GM21360 (cell line): ENCODE results near the gene RPRD1B.
"Not testable (repeated sequence)": the region's sequence is repeated elsewhere in the genome, so short reads cannot be mapped to it uniquely, and the experiment has no call there.

Experiments
- ATAC-seq: cut with Tn5 transposase; IDR thresholded peaks from one replicate; pipeline ENCODE4 v1.9.1; 2021; ENCODE audit warnings: mild to moderate bottlenecking, moderate library complexity; ENCODE audit not compliant: unreplicated experiment

RPRD1B gene

DNA sequence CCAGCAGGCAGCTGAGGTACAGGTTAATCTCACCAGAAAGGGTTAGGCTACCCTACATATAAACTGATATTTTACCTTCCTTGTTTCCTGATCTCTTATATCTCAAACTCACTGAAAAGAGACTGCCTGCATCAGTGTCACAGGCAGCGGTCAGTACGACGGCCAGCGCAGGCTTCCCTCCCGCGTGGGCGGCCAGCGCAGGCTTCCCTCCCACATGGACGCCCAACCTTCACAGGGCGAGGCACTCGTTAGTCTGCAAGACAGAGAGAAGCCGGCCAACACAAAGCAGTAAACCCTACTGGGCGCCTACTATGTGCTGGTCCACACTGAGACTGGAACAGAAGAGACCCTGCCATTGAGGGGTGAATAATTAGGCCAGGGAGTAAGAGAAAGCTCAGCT, 33.3 kb upstream of the RPRD1B start:
- ATAC-seq, result no peak

DNA sequence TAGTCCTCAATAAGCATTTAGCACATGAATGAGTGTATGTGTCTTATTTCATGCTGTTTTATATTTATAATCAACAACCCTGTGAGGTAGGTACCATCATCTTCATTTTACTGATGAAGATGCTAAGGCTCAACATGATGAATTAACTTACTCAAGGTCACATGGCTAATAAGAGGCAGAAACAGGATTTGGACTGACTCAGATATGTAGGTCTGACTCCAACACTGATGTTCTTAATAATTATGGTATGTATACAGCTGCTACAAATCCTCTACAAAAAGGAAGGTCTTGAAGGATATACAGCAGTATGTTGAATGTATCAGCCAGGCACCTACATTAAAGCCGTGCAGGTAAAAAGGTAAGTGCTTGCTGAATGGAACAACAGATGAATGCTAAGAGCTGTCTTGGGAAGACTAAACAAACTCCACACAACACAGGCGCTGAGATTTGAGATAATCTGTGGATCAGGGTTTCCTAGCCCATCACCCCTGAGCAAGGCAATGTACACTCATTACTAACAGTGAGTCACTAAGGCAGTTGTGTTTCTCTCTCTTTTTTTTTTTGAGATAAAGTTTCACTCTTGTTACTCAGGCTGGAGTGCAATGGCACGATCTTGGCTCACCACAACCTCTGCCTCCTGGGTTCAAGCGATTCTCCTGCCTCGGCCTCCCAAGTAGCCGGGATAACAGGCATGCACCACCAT, 32.2 kb upstream of the RPRD1B start:
- ATAC-seq, result no peak

- ATAC-seq, result no peak
Observed at GRCh38 chr20:38001981-38002380, 31.6 kb upstream of the RPRD1B start.

- no peak for ATAC-seq
Observed at GRCh38 chr20:38002422-38002821, 31.1 kb upstream of the RPRD1B start.

GRCh38 chr20:38004416-38004815, 29.1 kb upstream of the RPRD1B start:
- ATAC-seq, result no peak

DNA sequence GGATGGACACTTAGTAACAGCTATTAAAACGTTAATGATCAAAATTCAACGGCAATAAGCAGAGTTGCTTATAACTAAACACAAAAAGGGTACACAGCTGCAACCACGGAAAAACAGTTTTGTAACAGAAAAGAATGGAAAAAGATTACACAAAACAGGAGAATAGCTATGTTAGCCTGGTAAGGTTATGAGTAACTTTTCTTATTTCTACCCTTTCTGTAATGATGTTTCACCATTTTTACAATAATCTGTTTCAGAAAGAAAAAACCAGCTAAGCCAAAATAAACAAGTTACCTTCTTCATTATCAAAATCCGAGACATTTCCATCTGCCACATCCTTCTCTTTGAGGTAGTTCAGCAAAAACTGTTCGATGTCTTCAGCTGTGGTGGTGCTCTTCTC, 27.6 kb upstream of the RPRD1B start:
- no peak for ATAC-seq

DNA sequence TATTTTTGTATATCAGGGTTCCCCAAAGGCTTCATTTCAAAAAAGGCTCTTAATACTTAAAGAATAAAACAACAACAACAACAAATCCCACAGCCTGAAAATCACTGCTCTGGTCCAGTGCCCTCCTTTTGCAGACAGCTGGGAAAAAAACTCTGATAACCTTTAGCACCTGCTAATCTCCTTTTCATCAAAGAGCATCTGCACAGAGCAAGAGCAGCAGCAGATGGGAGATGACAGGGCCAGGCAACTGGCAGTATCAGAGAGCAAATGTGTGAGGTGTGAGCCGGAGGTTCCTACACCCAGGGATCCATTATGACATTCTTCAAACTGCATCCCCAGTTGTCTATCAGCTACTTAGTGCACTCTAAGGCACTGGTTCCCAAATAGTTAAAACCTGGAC, 26.0 kb upstream of the RPRD1B start:
- ATAC-seq, result no peak

DNA sequence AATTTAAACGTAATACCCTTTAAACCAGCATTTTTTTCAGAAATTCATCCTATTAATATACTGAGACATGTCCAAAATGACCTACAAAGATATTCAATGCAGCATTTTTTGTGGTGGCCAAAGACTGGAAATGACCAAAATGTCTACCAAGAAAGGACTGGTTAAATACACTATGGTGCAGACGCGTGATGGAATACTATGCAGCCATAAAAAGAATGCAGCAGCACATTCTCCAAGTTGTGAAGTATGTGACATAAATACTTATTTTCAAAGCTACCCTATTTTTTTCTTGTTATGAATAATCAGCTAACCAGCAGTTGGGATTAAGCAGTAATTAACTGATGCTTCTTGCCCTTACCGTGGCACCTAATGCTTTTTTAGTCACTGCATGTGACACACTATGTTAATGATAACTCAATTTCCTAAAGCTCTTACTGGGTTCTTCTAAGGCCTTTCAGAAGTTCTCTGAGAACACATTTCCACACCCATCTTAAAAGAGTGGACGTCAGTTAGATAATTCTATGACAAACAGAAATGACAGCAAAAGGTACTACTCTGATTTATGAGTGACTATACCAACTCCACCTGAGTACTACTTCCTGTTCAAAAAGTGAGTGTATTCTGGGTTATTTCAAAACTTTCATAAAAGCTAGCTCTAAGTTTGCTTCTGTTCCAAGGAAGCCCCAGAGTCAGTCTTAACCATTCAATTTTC, 25.2 kb upstream of the RPRD1B start:
- no peak for ATAC-seq

DNA sequence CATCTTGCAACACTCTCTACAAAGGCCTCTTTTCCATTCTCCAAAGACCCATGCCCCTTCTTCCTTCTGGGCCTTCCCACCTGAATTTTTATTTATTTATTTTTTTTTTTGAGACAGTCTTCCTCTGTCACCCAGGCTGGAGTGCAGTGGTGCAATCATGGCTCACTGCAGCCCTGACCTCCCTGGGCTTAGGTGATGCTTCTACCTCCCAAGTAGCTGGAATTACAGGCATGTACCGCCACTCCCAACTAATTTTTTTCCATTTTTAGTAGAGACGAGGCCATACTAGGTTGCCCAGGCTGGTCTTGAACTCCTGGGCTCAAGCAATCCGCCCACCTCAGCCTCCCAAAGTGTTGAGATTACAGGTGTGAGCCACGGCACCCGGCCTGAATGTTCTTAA, 24.1 kb upstream of the RPRD1B start:
- not testable (repeated sequence) for ATAC-seq

- no peak for ATAC-seq
Observed at GRCh38 chr20:38011696-38012095, 21.9 kb upstream of the RPRD1B start.

DNA sequence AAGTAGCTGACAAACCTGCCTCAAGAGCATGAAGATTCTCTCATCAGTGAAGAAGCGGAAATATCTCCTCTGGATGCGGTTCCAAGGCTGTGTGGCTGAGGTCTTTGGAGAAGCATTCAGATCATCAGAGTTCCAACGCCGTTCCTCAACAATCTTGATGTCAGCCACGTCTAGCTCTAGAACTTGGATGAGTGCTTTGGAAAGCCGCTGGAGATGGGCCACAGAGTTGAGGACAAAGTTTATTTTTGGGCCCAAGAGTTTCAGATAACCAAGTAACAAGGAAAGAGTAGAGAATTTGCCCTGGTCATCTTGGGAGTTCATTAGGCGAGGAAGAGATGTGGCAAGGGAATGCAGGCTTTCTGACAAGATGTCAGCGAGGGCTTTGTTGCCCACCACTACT, 21.2 kb upstream of the RPRD1B start:
- ATAC-seq, result no peak

- no peak for ATAC-seq
Observed at GRCh38 chr20:38013887-38014286, 19.7 kb upstream of the RPRD1B start.

DNA sequence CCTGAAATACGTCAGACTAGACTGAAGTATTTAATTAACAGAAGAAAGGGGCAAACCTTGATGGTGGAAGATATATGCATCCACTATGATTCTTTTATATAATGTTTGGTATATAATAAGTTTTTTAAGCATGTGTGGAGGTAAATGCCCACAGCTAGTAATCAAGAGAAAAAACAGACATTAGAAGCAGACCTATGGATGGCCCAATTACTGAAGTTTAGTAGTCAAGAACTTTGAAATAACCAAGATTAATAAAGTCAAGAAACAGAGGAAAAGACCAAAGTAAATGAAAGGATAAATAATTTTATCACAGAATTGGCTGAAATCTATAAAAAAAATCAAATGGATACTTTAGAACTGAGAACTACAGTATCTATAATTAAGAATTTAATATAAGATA, 15.6 kb upstream of the RPRD1B start:
- ATAC-seq, result no peak

DNA sequence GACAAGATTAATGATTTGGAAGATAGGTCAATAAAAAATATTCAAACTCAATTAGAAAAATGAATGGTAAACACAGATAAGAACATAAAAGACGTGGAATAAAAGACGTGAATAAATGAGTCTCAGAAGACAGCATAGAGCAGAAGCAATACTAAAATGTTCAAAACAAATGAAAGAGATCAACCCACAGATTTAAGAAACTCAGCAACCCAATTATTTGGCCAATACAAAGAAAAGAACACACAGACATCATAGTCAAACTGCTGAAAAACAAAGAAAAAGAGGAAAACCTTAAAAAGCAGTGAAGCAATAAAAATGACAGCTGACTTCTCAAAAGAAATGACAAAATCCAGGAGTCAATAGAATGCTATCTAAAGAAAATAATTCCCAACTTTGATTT, 15.2 kb upstream of the RPRD1B start:
- no peak for ATAC-seq

DNA sequence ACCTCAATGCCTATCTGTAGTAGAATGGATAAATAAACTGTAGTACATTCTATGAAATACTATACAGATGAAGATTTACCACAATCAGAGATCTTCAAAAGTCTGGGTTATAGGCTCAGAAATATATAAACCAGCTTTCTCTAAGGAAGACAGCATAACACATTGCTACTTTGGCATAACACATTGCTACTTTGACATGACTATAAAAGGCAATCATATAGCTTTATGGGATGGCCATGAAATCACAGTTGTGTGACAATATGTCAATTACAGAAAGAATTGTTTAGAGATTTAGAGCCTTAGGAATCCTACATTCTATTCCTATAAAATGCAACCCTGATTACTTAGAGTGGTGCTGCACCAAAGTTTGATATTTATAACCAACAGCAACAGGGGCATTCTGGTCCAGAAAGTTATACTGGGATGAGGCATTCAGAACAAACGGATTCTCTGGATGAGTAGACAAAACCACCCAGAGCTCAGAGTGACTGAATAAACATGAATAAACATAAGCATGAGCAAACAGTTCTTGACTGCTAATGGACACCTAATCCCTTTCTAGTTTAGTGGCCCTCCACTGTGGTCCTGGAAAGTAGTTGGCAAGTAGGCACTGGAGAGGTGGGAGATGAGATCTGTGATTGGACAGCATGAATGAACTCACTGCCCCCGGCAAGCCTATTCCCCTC, 12.3 kb upstream of the RPRD1B start:
- ATAC-seq, result no peak

DNA sequence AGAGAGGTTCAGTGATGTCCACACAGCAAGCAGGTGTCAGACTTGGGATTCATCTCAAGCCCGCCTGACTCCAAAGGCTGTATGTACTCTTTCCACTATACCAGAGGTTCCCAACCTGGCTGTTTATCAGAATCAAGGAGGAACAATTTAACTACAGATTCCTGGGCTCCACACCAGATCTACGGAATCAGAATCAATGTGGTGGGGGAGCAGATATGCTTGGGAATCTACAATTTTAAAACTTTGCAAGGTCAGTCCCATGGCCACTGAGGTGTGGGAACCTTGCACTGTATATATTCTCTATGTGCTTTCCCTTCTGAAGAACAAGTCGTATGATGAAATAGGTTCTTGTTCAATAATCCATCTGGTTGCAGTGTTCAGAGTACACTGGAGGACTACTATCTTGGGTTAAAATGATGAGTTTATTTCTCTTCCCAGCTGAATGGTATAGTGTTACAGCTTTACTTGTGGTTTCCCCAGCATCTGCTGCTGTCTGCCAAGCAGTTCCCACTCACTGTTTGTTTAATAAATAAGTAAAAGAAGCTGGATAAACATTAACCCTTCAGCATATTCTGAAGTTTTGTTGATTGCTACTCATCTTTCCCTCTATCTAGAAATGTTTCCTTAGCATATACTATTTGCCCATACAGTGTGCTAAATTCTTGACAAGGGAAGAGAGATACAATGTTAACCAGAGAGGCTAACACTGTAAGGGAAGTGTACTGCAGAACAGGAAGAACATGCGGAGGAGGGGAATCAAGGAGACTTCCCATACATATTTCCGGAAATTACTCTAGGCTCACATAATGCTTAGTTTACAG, 10.2 kb upstream of the RPRD1B start:
- no peak for ATAC-seq

DNA sequence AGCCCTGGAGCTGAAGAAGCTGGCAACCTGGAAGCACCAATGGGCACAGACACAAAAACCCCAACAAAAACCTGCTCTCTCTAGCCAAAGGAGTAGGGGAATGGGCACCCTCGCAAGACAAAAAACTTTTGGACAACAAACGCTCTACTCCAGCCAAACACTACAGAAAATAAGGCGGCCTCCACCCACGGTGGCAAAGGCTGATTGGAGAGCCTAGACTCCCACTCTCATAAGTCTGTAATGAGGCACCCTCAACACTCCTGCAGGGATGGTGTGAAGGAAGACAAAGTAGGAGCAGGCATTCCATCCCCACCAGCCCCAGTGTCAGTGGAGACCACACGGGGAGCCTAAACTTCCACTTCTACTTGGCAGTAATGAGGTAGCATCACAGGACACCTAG, 9.1 kb upstream of the RPRD1B start:
- ATAC-seq, result no peak

GRCh38 chr20:38029453-38029852, 4.1 kb upstream of the RPRD1B start:
- ATAC-seq, result no peak

- no peak for ATAC-seq
Observed at GRCh38 chr20:38031957-38032356, 1.6 kb upstream of the RPRD1B start.

DNA sequence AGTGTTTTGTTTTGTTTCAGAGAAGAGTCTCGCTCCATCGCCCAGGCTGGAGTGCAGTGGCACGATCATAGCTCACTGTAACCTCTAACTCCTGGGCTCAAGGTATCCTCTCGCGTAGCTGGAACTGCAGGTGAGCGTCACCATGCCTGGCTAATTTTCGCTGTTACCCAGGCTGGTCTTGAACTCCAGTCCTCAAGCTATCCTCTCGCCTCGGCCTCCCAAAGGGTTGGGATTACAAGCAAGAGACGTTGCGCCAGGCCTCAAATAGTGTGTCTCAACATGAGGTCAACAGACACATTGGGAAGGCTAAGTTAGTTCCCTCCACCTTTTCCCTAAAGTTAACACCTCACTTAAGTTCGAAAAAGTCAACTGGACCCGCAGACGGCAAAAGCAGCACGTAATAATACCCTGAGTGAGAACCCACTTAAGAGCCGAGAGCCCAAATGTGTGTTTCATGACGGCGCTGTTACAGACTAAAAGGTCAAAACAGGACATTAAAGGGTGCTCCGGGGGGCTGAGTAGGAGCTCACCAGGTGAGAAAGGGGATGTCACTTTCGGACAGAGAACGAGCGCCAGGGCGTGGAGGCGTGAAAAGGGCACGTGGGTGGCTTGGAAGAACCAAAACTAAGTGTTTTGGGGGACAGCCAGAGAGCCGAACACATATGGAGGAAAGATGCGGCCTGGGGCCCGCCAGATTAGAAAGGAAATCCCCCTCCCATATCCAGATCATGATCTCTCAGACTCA, 789 bp upstream of the RPRD1B start:
- peak; percentile 38 for ATAC-seq
